AG09309 (cell line): ENCODE data around the gene PPP6R2.

Experiments
- DNase-seq: peaks from one replicate; pipeline ENCODE4 v3.0.0-alpha.2; 2010; ENCODE audit warnings: low read depth
- H3K4me3 ChIP-seq: 2 replicates; pipeline ENCODE4 v1.5.1; 2011; ENCODE audit warnings: mild to moderate bottlenecking, low read depth, low read length, moderate library complexity; ENCODE audit not compliant: control insufficient read depth
- CTCF ChIP-seq: IDR thresholded peaks from 2 replicates; pipeline ENCODE4 v1.5.1; 2011; ENCODE audit warnings: mild to moderate bottlenecking, low read depth, low read length, inconsistent platforms; ENCODE audit not compliant: insufficient read depth, control insufficient read depth; ENCODE audit errors: missing control alignments

Gene PPP6R2

DNA sequence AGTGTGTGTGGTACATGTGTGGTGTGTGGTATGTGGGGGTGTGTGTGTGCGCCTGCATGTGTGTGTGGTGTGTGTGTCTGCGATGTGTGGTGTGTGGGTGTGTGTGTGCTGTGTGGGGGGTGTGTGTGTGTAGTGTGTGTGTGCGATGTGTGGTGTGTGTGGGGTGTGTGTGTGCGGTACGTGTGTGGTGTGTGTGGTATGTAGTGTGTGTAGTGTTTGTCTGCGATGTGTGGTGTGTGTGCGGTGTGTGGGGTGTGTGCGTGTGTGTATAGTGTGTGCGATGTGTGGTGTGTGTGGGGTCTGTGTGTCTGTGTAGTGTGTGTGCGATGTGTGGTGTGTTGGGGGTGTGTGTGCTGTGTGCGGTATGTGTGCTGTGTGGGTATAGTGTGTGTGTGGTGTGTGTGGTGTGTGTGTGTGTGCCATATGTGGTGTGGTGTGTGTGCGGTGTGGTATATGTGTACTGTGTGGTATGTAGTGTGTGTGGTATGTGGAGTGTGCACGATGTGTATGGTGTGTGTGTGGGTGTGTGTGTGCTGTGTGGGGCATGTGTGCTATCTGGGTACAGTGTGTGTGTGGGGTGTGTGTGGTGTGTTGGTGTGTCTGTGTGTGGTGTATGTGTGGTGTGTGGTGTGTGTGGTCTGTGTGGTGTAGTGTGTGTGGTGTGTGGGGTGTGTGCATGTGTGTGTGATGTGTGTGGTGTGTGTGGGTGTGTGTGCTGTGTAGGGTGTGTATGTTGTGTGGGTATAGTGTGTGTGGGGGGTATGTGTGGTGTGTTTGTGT is 5.7 kb upstream of the PPP6R2 start:
- H3K4me3 ChIP-seq = no peak overlapping the region
- DNase-seq = no peak
- no peak for TF ChIP-seq CTCF

DNA sequence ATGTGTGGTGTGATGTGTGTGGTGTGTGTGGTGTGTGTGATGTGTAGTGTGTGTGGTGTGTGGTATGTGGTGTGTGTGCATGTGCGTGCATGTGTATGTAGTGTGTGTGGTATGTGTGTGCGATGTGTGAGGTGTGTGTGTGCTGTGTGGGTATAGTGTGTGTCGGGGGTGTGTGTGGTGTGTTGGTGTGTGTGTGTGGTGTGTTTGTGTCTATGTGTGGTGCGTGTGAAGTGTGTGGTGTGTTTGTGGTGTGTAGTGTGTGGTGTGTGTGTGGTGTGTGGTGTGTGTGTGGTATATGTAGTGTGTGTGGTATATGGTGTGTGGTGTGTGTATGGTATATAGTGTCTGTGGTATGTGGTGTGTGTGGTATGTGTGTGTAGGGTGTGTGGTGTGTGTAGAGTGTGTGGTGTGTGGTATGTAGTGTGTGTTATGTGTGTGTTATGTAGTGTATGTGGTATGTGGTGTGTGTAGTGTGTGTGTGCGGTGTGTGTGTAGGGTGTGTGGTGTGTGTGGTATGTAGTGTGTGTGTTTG is 5.0 kb upstream of the PPP6R2 start:
- TF ChIP-seq CTCF = no peak

DNA sequence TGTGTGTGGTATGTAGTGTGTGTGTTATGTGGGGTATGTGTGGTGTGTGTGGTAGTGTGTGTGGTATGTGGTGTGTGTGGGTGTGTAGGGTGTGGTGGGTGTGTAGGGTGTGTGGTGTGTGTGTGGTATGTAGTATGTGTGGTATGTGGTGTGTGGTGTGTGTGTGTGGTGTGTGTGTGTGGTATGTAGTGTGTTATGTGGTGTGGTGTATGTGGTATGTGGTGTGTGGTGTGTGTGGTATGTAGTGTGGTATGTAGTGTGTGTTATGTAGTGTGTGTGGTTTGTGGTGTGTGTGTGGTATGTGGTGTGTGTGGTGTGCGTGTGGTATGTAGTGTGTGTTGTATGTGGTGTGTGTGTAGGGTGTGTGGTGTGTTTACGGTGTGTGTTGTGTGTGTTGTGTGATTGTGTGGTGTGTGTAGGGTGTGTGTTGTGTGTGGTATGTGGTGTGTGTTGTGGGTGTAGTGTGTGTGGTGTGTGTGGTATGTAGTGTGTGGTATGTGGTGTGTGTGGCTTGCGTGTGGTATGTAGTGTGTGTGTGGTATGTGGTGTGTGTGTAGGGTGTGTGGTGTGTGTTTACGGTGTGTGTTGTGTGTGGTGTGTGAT is 4.2 kb upstream of the PPP6R2 start:
- H3K4me3 ChIP-seq = no peak overlapping the region
- no peak for DNase-seq
- TF ChIP-seq CTCF = no peak

More for the DNA sequence above, 5.0 kb upstream of the PPP6R2 start:
- DNase-seq = no peak
- no peak overlapping the region for H3K4me3 ChIP-seq

DNA sequence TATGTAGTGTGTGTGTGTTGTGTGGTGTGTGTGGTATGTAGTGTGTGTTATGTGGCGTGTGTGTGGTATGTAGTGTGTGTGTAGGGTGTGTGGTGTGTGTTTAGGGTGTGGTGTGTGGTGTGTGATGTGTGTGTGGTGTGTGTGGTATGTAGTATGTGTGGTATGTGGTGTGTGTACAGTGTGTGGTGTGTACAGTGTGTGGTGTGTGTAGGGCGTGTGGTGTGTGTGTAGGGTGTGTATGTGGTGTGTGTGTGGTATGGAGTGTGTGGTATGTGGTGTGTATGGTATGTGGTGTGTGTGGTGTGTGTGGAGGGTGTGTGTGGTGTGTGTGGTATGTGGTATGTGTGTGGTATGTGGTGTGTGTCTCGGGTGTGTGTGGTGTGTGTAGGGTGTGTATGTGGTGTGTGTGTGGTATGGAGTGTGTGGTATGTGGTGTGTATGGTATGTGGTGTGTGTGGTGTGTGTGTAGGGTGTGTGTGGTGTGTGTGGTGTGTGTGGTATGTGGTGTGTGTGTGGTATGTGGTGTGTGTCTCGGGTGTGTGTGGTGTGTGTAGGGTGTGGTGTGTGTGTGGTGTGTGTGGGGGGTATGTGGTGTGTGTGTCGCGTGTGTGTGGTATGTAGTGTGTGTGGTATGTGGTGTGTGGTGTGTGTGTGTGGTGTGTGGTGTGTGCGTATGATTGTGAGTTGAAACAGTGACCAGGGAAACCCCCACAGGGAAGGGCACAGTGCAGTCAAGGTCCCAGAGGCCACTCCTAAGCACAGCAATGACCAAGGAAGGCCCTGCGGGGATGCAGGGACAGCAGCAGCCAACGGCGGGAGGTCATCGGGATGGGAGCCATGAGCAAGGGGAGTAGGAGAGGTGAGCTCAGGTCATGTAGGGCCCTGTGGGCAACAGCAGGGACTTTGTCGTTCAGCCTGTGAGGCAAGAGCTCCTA is 2.9 kb upstream of the PPP6R2 start:
- DNase-seq = no peak
- no peak for TF ChIP-seq CTCF
- H3K4me3 ChIP-seq = no peak overlapping the region

- TF ChIP-seq CTCF = peak; percentile 97
- H3K4me3 ChIP-seq = peak overlapping the region; percentile 55
- no peak for DNase-seq
Observed at GRCh38 chr22:50341977-50342650, 1.0 kb upstream of the PPP6R2 start.

GRCh38 chr22:50343541-50343935 is 411 bp downstream of the PPP6R2 start:
- peak overlapping the region; percentile 74 for H3K4me3 ChIP-seq
- DNase-seq = no peak
- TF ChIP-seq CTCF = no peak
